Neuronal stem cell (in vitro differentiated cells): ENCODE measurements around the gene L1CAM.

Experiments used
- DNase-seq: peaks from one replicate; pipeline ENCODE4 v3.0.0-alpha.2; 2013; ENCODE audit warnings: low spot score
- H2AFZ ChIP-seq: one replicate; pipeline ENCODE4 v1.6.1; 2013; ENCODE audit warnings: mild to moderate bottlenecking, low read length, inconsistent platforms
- H2AK5ac ChIP-seq: 2 replicates; pipeline ENCODE4 v1.6.1; 2013; ENCODE audit warnings: low read depth, mild to moderate bottlenecking, inconsistent platforms, low read length, moderate library complexity, mixed read lengths
- H2BK120ac ChIP-seq: 2 replicates; pipeline ENCODE4 v1.6.1; 2013; ENCODE audit warnings: low read depth, mild to moderate bottlenecking, inconsistent platforms, low read length, moderate library complexity, mixed read lengths
- H2BK12ac ChIP-seq: one replicate; pipeline ENCODE4 v1.6.1; 2013; ENCODE audit warnings: low read length, inconsistent platforms
- H2BK15ac ChIP-seq: 2 replicates; pipeline ENCODE4 v1.6.1; 2013; ENCODE audit warnings: mild to moderate bottlenecking, low read length, inconsistent platforms, mixed read lengths
- H2BK5ac ChIP-seq: one replicate; pipeline ENCODE4 v1.6.1; 2013; ENCODE audit warnings: inconsistent platforms, mild to moderate bottlenecking, low read length, moderate library complexity
- H3K14ac ChIP-seq: one replicate; pipeline ENCODE4 v1.6.1; 2013; ENCODE audit warnings: low read length, inconsistent platforms
- H3K18ac ChIP-seq: 2 replicates; pipeline ENCODE4 v1.6.1; 2013; ENCODE audit warnings: low read length, inconsistent platforms
- H3K23ac ChIP-seq: 2 replicates; pipeline ENCODE4 v1.6.1; 2013; ENCODE audit warnings: low read depth, mild to moderate bottlenecking, mixed read lengths, low read length, inconsistent platforms; ENCODE audit not compliant: poor library complexity
- H3K27ac ChIP-seq: replicated peaks from 3 replicates; pipeline ENCODE4 v1.5.1; 2013; ENCODE audit warnings: low read length, inconsistent platforms
- H3K27me3 ChIP-seq, 3 experiments: 2 replicates each; pipeline ENCODE4 v1.6.1; 2013; ENCODE audit warnings: low read length in 3 of 3, mild to moderate bottlenecking in 2 of 3, inconsistent platforms in 1 of 3, low read depth in 1 of 3, mixed read lengths in 1 of 3, moderate library complexity in 1 of 3; ENCODE audit not compliant: control insufficient read depth in 3 of 3, insufficient read depth in 3 of 3
- H3K36me3 ChIP-seq, 2 donors: replicated peaks in 1 of 2; 2 replicates each; pipeline ENCODE4 v1.6.1; 2013; ENCODE audit warnings: low read length in 2 of 2; ENCODE audit not compliant: control insufficient read depth in 2 of 2, insufficient read depth in 2 of 2
- H3K4ac ChIP-seq: 2 replicates; pipeline ENCODE4 v1.6.1; 2013; ENCODE audit warnings: inconsistent platforms, mild to moderate bottlenecking, low read length, moderate library complexity
- H3K4me1 ChIP-seq, 2 donors: 1 replicate in 1 of 2; 2 replicates in 1 of 2; pipeline ENCODE4 v1.6.1; 2013; ENCODE audit warnings: low read length in 2 of 2, low read depth in 1 of 2; ENCODE audit not compliant: control insufficient read depth in 2 of 2, insufficient read depth in 1 of 2
- H3K4me2 ChIP-seq: one replicate; pipeline ENCODE4 v1.6.1; 2013; ENCODE audit warnings: mild to moderate bottlenecking, low read length, inconsistent platforms; ENCODE audit not compliant: insufficient read depth, poor library complexity, severe bottlenecking
- H3K4me3 ChIP-seq, 2 donors: 2 replicates each; pipeline ENCODE4 v1.5.1; 2013; ENCODE audit warnings: low read length in 2 of 2, mild to moderate bottlenecking in 2 of 2, inconsistent platforms in 1 of 2, moderate library complexity in 1 of 2
- H3K79me1 ChIP-seq: one replicate; pipeline ENCODE4 v1.6.1; 2013; ENCODE audit warnings: low read depth, mild to moderate bottlenecking, inconsistent platforms, low read length, moderate library complexity
- H3K9ac ChIP-seq: one replicate; pipeline ENCODE4 v1.6.1; 2013; ENCODE audit warnings: mild to moderate bottlenecking, low read depth, low read length, inconsistent platforms; ENCODE audit not compliant: poor library complexity
- H3K9me3 ChIP-seq, 2 donors: replicated peaks in 1 of 2; 2 replicates each; pipeline versions ENCODE3 to v1.6.1; 2013; ENCODE audit warnings: low read length in 2 of 2, mild to moderate bottlenecking in 2 of 2, inconsistent platforms in 1 of 2, low read depth in 1 of 2, mixed read lengths in 1 of 2, moderate library complexity in 1 of 2; ENCODE audit not compliant: control insufficient read depth in 2 of 2, insufficient read depth in 1 of 2
- H4K8ac ChIP-seq: one replicate; pipeline ENCODE4 v1.6.1; 2013; ENCODE audit warnings: low read depth, mild to moderate bottlenecking, inconsistent platforms, low read length, moderate library complexity
- H4K91ac ChIP-seq: one replicate; pipeline ENCODE4 v1.6.1; 2013; ENCODE audit warnings: low read length, low read depth, mild to moderate bottlenecking, inconsistent platforms; ENCODE audit not compliant: poor library complexity
- WGBS, 2 donors: extraction: QIAGEN DNeasy Blood & Tissue Kit; methylation state at CpG; one replicate each; pipeline ENCODE4 v1.1.7; 2013; ENCODE audit warnings: missing lambda C conversion rate in 2 of 2, mixed read lengths in 1 of 2; ENCODE audit not compliant: insufficient read length in 2 of 2, insufficient replicate concordance in 1 of 2; ENCODE audit errors: extremely low coverage in 2 of 2; 5-methylcytosine and 5-hydroxymethylcytosine counted together

Gene L1CAM

DNA sequence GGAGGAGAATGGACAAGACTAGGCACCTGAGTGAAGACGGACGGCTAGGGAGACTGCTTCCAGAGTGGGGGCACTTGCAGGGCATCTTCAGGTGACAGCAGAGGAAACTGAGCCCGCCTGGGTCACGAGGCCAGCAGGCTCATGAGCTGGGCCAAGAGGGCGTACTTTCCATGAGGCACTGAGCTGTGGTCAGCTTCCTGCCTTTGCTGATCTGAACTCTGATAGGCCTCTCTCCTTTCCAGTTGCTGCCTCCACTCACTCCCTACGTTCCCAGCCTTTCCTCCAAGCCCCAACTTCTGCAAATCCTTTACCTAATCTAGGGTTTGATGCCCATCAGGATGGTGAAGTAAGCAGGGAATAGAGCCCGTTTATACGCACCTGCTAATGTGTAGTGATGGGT is 1.4 kb upstream of the L1CAM start:
- Histone ChIP-seq H3K4me1 (peaks cover 9 to 31% of the 10 kb centered on the region in 2 donors), H3K18ac (no peak overlapping the region), H2AFZ (no peak overlapping the region), H3K9ac (no peak overlapping the region), H3K27ac (no peak overlapping the region), H3K23ac (no peak overlapping the region), H3K4me2 (no peak overlapping the region), H2BK5ac (no peak overlapping the region), H2AK5ac (no peak overlapping the region), H2BK15ac (no peak overlapping the region), H4K8ac (no peak overlapping the region), H3K36me3 (no peaks in the 10 kb centered on the region), H3K27me3 (peaks cover 0 to 46% (median 25%) of the 10 kb centered on the region in 3 experiments), H2BK12ac (no peak overlapping the region), H2BK120ac (no peak overlapping the region), H3K4me3 (no peak overlapping the region), H4K91ac (no peak overlapping the region), H3K4ac (no peak overlapping the region), H3K79me1 (no peaks in the 10 kb centered on the region), H3K14ac (no peak overlapping the region), H3K9me3 (no peaks in the 10 kb centered on the region)
- DNase-seq, result no peak
- WGBS, 2 donors, result no CpG with 5 or more reads among the region's 8 CpGs

DNA sequence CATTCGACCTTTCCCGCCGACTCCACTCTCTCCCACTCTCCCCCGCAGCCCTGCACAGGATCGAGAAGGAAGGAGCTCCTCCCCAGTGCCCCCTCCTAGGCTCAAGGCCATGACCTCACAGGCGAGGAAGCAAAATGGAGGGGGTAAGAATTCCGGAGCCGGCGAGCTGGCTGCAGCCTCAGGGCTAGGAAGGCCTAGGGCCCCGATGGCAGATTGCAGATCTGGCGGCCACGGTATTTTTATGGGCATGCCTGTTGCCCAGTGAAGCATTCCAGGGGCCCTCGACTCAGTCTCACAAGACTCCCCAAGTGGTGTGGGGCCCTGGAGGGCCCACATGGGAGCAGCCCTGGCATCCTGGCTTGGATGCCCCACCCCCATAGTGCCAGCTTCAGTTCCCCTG is 942 bp upstream of the L1CAM start:
- no peak for DNase-seq
- H2BK120ac ChIP-seq, result no peak overlapping the region
- peaks cover 12 to 35% of the 10 kb centered on the region in 2 donors for H3K4me1 ChIP-seq
- WGBS, 2 donors, result no CpG with 5 or more reads among the region's 13 CpGs
- H3K9ac ChIP-seq, result no peak overlapping the region
- no peak overlapping the region for H3K23ac ChIP-seq
- no peak overlapping the region for H2AK5ac ChIP-seq
- H3K27me3 ChIP-seq, result peaks cover 0 to 50% (median 25%) of the 10 kb centered on the region in 3 experiments
- H2BK5ac ChIP-seq, result no peak overlapping the region
- H2BK12ac ChIP-seq, result no peak overlapping the region
- H3K4me3 ChIP-seq, result no peak overlapping the region
- peak overlapping the region; percentile 62 for H2AFZ ChIP-seq
- no peak overlapping the region for H3K18ac ChIP-seq
- no peak overlapping the region for H3K27ac ChIP-seq
- no peak overlapping the region for H4K8ac ChIP-seq
- peak overlapping the region; percentile 49 for H3K4me2 ChIP-seq
- no peak overlapping the region for H3K4ac ChIP-seq
- H3K79me1 ChIP-seq, result no peaks in the 10 kb centered on the region
- no peaks in the 10 kb centered on the region for H3K9me3 ChIP-seq
- H2BK15ac ChIP-seq, result no peak overlapping the region
- no peak overlapping the region for H4K91ac ChIP-seq
- H3K14ac ChIP-seq, result no peak overlapping the region
- no peaks in the 10 kb centered on the region for H3K36me3 ChIP-seq

DNA sequence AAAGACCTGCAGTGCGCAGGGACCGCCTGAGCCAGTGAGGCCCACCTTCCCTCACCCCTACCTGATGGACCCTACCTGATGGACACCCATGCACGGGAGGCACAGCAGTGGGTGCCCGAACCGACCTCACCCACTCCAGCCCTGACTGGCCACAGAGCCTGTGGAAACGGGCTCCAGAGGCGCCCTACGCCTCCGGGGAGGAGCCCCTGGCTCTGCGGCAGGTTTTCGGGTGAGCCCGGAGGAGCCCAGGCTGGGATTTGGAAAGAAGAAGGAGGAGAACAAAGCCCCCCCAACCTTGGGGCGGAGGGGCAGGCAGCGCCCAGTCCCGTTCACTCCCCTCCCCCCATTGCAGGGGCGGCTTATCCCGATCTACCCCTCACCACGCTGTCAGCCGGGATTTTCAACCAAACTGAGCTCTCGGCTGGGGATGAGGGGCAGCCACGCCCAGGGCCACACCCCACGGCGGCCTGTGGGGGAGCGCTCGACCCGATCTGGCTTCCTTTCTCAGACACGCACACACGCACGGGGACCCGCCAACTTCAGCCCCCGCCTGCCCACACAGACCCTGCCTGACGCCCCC is 675 bp downstream of the L1CAM start:
- H3K9me3 ChIP-seq, result no peaks in the 10 kb centered on the region
- no peak overlapping the region for H2BK12ac ChIP-seq
- peaks cover 0 to 44% (median 25%) of the 10 kb centered on the region in 3 experiments for H3K27me3 ChIP-seq
- peaks cover 15 to 50% of the 10 kb centered on the region in 2 donors for H3K4me1 ChIP-seq
- H3K4me3 ChIP-seq, result peak overlapping the region; percentile 53 to 66
- H4K91ac ChIP-seq, result no peak overlapping the region
- DNase-seq, result no peak
- WGBS, 2 donors, result no CpG with 5 or more reads among the region's 32 CpGs
- no peak overlapping the region for H3K18ac ChIP-seq
- no peak overlapping the region for H2BK120ac ChIP-seq
- H2BK5ac ChIP-seq, result no peak overlapping the region
- no peaks in the 10 kb centered on the region for H3K79me1 ChIP-seq
- peak overlapping the region; percentile 40 for H2AFZ ChIP-seq
- H4K8ac ChIP-seq, result no peak overlapping the region
- H3K14ac ChIP-seq, result no peak overlapping the region
- H3K36me3 ChIP-seq, result no peaks in the 10 kb centered on the region
- H3K23ac ChIP-seq, result no peak overlapping the region
- peak overlapping the region; percentile 45 for H3K4me2 ChIP-seq
- no peak overlapping the region for H2AK5ac ChIP-seq
- H2BK15ac ChIP-seq, result no peak overlapping the region
- H3K9ac ChIP-seq, result peak overlapping the region; percentile 21
- H3K27ac ChIP-seq, result no peak overlapping the region
- H3K4ac ChIP-seq, result no peak overlapping the region

DNA sequence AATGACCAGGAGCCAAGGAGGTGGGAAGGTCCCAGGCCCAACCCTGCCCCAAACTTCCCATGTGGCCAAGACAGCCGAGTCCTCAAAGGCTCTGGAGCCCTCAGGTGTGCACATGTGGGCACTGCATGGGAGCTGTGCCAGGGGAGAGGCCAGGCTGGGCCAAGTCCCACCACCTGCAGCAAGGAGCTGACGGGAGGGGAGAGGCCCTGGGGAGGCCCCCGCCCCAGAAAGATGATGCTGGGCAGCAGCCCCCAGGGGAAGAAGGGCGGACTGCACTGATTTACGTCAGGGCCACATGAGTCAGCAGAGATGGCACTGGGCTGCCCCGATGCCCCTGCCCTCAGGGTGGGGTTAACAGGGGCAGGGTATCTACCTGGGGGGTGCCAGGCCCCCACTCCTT is 1.4 kb downstream of the L1CAM start:
- no peak overlapping the region for H2BK5ac ChIP-seq
- WGBS, 2 donors, result no CpG with 5 or more reads among the region's 6 CpGs
- no peak overlapping the region for H3K27ac ChIP-seq
- no peak overlapping the region for H3K4ac ChIP-seq
- no peak overlapping the region for H3K18ac ChIP-seq
- peaks cover 18 to 57% of the 10 kb centered on the region in 2 donors for H3K4me1 ChIP-seq
- H2BK12ac ChIP-seq, result no peak overlapping the region
- H3K14ac ChIP-seq, result no peak overlapping the region
- no peak overlapping the region for H3K9ac ChIP-seq
- no peak overlapping the region for H3K23ac ChIP-seq
- no peaks in the 10 kb centered on the region for H3K9me3 ChIP-seq
- no peak overlapping the region for H2BK120ac ChIP-seq
- no peaks in the 10 kb centered on the region for H3K36me3 ChIP-seq
- H3K4me2 ChIP-seq, result no peak overlapping the region
- H2BK15ac ChIP-seq, result no peak overlapping the region
- no peak overlapping the region for H4K91ac ChIP-seq
- peaks cover 0 to 44% (median 25%) of the 10 kb centered on the region in 3 experiments for H3K27me3 ChIP-seq
- DNase-seq, result no peak
- no peak overlapping the region for H2AK5ac ChIP-seq
- no peak overlapping the region for H2AFZ ChIP-seq
- no peak overlapping the region for H4K8ac ChIP-seq
- peak overlapping the region in 1 of 2 donors; percentile 53 for H3K4me3 ChIP-seq
- H3K79me1 ChIP-seq, result peaks cover 1% of the 10 kb centered on the region
